Prostate gland (tissue), 2 donors: Measurements from ENCODE around the gene ZFHX3. TPM values are rescaled to one million over a fixed set of nuclear protein-coding genes. Genes with fewer than 3 reads are reported as not detected.

ENCODE experiments used
- DNase-seq: peaks from one replicate; pipeline ENCODE4 v3.0.0-alpha.2; 2019; ENCODE audit warnings: low spot score
- H3K27ac ChIP-seq, 2 donors: fragments of 200-600 bp; sonication (generic); 2 replicates each; pipeline ENCODE4 v1.5.1; 2017 to 2019
- H3K27me3 ChIP-seq: fragments of 200-600 bp; sonication (generic); replicated peaks from 2 replicates; pipeline ENCODE4 v1.5.1; 2019; ENCODE audit not compliant: insufficient read depth
- H3K36me3 ChIP-seq, 2 donors: fragments of 200-600 bp; sonication (generic); 1 replicate in 1 of 2; 2 replicates in 1 of 2; pipeline versions ENCODE4 v1.5.1 to v1.8.1; 2017 to 2019
- H3K4me1 ChIP-seq: fragments of 200-600 bp; sonication (generic); replicated peaks from 2 replicates; pipeline ENCODE4 v1.5.1; 2019
- H3K4me3 ChIP-seq, 2 donors: fragments of 200-600 bp; sonication (generic); 2 replicates each; pipeline ENCODE4 v1.5.1; 2017 to 2019
- H3K9me3 ChIP-seq: fragments of 200-600 bp; sonication (generic); 2 replicates; pipeline ENCODE4 v1.5.1; 2017
- CTCF ChIP-seq, 4 experiments: fragments of 200-600 bp in 2 of 4; fragments of 450-650 bp in 2 of 4; sonication (generic) in 2 of 4; IDR thresholded peaks; 1 replicate in 3 of 4; 2 replicates in 1 of 4; pipeline ENCODE4 v1.5.1; 2016 to 2019; ENCODE audit warnings: antibody characterized with exemption in 4 of 4, mild to moderate bottlenecking in 2 of 4, moderate library complexity in 2 of 4
- POLR2A ChIP-seq: fragments of 450-650 bp; IDR thresholded peaks from one replicate; pipeline ENCODE4 v1.6.1; 2016; ENCODE audit warnings: antibody characterized with exemption, mild to moderate bottlenecking
- POLR2AphosphoS5 ChIP-seq: sonication (generic); formaldehyde crosslinking; IDR thresholded peaks from one replicate; pipeline ENCODE4 v1.6.1; 2017; ENCODE audit warnings: antibody characterized with exemption
- WGBS: methylation state at CpG from one replicate; pipeline ENCODE4 v1.1.5; 2018; 5-methylcytosine and 5-hydroxymethylcytosine counted together
- intact Hi-C: fragments of 100-400 bp; cut with DNase I; formaldehyde crosslinking; loops from one replicate; pipeline ENCODE4 v1.14.2; 2022
- total RNA-seq, 2 donors: library from RNA; depleted of rRNA; stranded (reverse); fragments of >200 nt; gene quantifications; one replicate each; pipeline ENCODE4 v1.1.0, GENCODE V29; 2016

ZFHX3 gene
- total RNA-seq, 2 donors from 2014 or later: 51.1 to 53.9 TPM

DNA sequence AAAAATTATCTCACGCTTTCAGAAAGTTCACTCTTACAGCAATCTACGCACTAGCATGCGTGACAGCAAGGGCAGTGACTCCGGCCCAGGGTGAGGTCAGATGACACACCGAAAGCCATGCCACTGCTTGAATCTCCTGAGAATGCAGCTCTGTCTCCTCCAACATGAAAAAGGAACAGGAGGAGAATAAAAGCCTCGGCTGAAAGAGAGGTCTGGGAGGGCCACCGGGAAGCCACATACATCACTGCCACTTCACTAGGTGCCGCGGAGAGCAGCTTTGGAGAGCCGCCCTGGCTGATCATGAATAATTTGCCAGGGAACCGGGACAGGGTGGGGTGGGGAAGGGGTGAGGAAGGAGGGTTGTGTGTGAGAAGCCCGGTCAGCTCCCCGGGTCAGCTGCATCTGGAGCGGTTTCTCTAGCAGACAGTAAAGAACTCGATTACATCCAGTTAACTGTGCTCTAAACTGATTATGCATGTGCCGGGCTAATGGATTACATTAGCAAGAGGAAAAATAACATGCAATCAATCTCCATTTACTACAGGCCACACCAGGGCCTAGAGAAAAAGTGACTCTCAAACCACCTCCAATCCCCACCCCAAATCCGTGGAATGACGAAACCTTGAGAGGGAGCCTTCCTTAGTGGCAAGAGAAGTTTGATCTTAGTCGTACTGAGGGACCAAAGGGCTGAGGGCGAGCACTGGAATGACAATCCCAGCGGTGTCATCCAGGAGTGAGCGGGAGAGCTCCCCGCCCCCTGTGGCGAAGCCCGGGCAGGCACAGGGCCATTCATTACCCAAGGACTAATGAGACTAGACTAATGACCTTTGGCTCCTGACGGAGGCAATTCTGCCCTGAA, 100.3 kb downstream of the ZFHX3 start:
- peaks cover 22% of the 10 kb centered on the region for H3K4me1 ChIP-seq
- no peaks in the 10 kb centered on the region for H3K27me3 ChIP-seq
- no peak overlapping the region for H3K4me3 ChIP-seq
- peak overlapping the region in 1 of 2 donors; percentile 63 for H3K27ac ChIP-seq
- DNase-seq: no peak
- intact Hi-C loops: no loop called here
- no peaks in the 10 kb centered on the region for H3K9me3 ChIP-seq
- peaks cover 0 to 3% of the 10 kb centered on the region in 2 donors for H3K36me3 ChIP-seq
- TF ChIP-seq POLR2AphosphoS5: no peak
- TF ChIP-seq POLR2A: no peak
- no peak for TF ChIP-seq CTCF (IDR thresholded peaks at IDR 0.05)
- 62% methylated on average over 26 of the region's 26 CpGs for WGBS

GRCh38 chr16:72946474-72947194, 101.3 kb downstream of the ZFHX3 start:
- no peak for DNase-seq
- WGBS: 54% methylated on average over 15 of the region's 15 CpGs
- no peaks in the 10 kb centered on the region for H3K27me3 ChIP-seq
- intact Hi-C loops: no loop called here
- peaks cover 13% of the 10 kb centered on the region for H3K4me1 ChIP-seq
- no peak for TF ChIP-seq POLR2A
- no peak for TF ChIP-seq POLR2AphosphoS5
- TF ChIP-seq CTCF (IDR thresholded peaks at IDR 0.05): no peak
- H3K9me3 ChIP-seq: no peaks in the 10 kb centered on the region
- H3K4me3 ChIP-seq: no peak overlapping the region
- peaks cover 0 to 3% of the 10 kb centered on the region in 2 donors for H3K36me3 ChIP-seq
- peak overlapping the region in 1 of 2 donors; percentile 63 for H3K27ac ChIP-seq

DNA sequence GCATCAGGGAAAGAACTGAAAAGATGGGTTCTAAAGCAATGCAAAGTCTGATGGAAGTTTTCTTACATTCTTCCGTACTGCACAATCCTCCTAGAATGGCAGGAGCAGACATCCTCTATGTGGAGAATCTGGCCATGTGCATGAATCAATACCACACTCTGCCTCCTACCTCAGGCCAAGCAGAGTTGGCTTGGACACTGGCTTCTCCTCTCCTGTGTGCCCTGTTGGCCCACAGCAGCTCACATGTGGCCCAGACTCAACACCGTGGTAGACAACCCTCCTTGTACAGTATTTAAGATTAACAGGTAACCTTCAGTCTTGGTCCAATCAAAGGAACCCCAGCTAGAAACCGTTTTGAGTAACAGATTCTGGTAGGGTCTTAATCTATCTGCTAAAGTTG, 101.9 kb downstream of the ZFHX3 start:
- peak overlapping the region in 1 of 2 donors; percentile 63 for H3K27ac ChIP-seq
- TF ChIP-seq POLR2A (no peak), POLR2AphosphoS5 (no peak), CTCF (IDR thresholded peaks at IDR 0.05) (no peak)
- no peak for DNase-seq
- H3K27me3 ChIP-seq: no peaks in the 10 kb centered on the region
- no peak overlapping the region for H3K4me3 ChIP-seq
- WGBS: 78% methylated on average over 3 of the region's 3 CpGs
- intact Hi-C loops: no loop called here
- H3K9me3 ChIP-seq: no peaks in the 10 kb centered on the region
- peaks cover 0 to 3% of the 10 kb centered on the region in 2 donors for H3K36me3 ChIP-seq
- peaks cover 13% of the 10 kb centered on the region for H3K4me1 ChIP-seq

DNA sequence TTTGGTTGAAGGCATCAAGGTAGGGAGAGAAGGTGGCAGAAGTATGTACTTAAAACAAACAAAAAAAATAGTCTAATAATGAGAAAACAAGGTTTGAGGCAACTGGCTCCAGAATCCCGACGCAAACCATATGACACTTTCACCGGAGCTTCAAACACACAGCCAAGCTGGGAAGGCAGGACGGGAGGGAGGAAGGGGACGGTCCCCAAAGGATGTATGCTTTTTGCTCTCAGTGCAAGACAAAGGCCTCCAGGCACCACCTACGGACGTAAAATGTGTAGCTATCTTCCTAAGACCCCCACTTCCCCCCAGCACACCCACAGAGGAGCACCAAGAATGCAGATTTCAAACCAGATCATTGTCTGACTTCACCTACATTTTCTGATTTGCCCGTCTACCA, 102.3 kb downstream of the ZFHX3 start:
- H3K27me3 ChIP-seq: no peaks in the 10 kb centered on the region
- peaks cover 13% of the 10 kb centered on the region for H3K4me1 ChIP-seq
- intact Hi-C loops: no loop called here
- peaks cover 0 to 3% of the 10 kb centered on the region in 2 donors for H3K36me3 ChIP-seq
- H3K9me3 ChIP-seq: no peaks in the 10 kb centered on the region
- TF ChIP-seq POLR2A: no peak
- WGBS: 88% methylated on average over 8 of the region's 8 CpGs
- no peak overlapping the region for H3K4me3 ChIP-seq
- DNase-seq: no peak
- H3K27ac ChIP-seq: peak overlapping the region in 1 of 2 donors; percentile 35

DNA sequence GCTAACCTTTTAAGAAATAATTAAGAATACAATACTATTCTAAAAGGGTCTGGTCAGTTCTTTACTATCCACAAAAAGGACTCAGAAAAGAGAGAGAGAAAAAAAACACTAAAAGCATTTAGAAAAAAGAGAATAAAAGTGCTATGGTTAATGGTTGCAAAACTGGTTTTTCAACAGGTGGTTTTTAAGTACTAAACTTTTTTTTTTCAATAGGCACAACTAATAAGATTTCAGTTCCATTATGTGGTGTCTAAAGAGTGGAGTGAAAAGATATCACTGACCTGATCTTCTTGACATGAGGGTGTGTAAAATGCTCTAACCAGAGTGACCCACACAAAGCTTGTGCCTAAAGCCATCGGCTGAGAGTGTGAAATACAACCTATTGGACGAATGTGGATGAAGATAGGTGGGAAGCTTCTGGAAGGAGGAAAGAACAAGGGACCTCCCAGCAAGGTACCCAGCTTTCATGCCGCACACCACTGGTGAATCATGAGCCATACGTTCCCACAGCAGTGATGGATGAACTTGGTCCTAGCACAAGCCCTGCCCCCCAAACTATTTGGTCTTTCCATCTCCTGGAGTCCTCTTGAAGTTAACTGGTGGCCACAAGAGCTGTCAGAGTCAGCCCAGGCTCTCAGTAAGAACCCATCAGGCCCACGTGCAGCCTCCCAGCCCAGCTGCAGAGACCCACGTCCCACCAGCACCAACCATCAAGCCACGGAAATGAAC, 103.0 kb downstream of the ZFHX3 start:
- H3K27ac ChIP-seq: peak overlapping the region in 1 of 2 donors; percentile 35

More for the DNA sequence above, 103.0 kb downstream of the ZFHX3 start:
- H3K4me3 ChIP-seq: no peak overlapping the region
- peaks cover 13% of the 10 kb centered on the region for H3K4me1 ChIP-seq
- intact Hi-C loops: no loop called here
- H3K9me3 ChIP-seq: no peaks in the 10 kb centered on the region
- DNase-seq: no peak
- TF ChIP-seq POLR2A: no peak
- no peak for TF ChIP-seq CTCF (IDR thresholded peaks at IDR 0.05)
- TF ChIP-seq POLR2AphosphoS5: no peak
- WGBS: 70% methylated on average over 7 of the region's 7 CpGs
- no peaks in the 10 kb centered on the region for H3K36me3 ChIP-seq
- H3K27me3 ChIP-seq: no peaks in the 10 kb centered on the region
